ENCODE measurements around the gene COL28A1.

GRCh38 chr7:7542251-7542835, 6.7 kb upstream of the COL28A1 start:
- TF ChIP-seq CTCF (IDR thresholded peaks at IDR 0.05) (no peak), POLR2A (IDR thresholded peaks at IDR 0.05) (no peak), POLR2AphosphoS5 (IDR thresholded peaks at IDR 0.05) (no peak)

Measured in prostate gland (tissue), 2 donors.